Caco-2 (cell line): ENCODE results near the gene SDCBP2. TPM values are rescaled to one million over a fixed set of nuclear protein-coding genes. Genes with fewer than 3 reads are reported as not detected.

Source experiments
- BruUV-seq: library from RNA; stranded (reverse); fragments of 400-500 nt; replicated peaks from 2 replicates; lab custom pipeline; 2021; lab: Mats Ljungman, UMichigan
- CTCF ChIA-PET: fragments of 300-600 bp; sonication (Branson Sonifier 250); formaldehyde crosslinking; loops from one replicate; lab custom pipeline; 2022; ENCODE audit warnings: antibody characterized with exemption; lab: Charles Lee
- POLR2A ChIA-PET: fragments of 300-600 bp; sonication (Branson Sonifier 250); formaldehyde crosslinking; loops from one replicate; lab custom pipeline; 2022; ENCODE audit warnings: antibody characterized with exemption; lab: Charles Lee
- DNase-seq, 2 experiments: peaks; one replicate each; pipeline versions ENCODE4 v3.0.0 to v3.0.0-alpha.2; 2020 to 2022
- H3K27me3 ChIP-seq: replicated peaks from 2 replicates; pipeline ENCODE4 v1.6.0; 2011; ENCODE audit warnings: low read length; ENCODE audit not compliant: control insufficient read depth, insufficient read depth
- H3K36me3 ChIP-seq: 2 replicates; pipeline ENCODE4 v1.5.1; 2011; ENCODE audit warnings: low read length; ENCODE audit not compliant: control insufficient read depth, insufficient read depth
- H3K4me1 ChIP-seq: fragments of 250-450 bp; sonication (Bioruptor Pico); 2 replicates; pipeline ENCODE4 v1.5.1; 2020; ENCODE audit warnings: mild to moderate bottlenecking
- H3K4me3 ChIP-seq: 2 replicates; pipeline ENCODE4 v1.5.1; 2011; ENCODE audit warnings: low read depth, mild to moderate bottlenecking, control low read depth, low read length
- H3K9me3 ChIP-seq: fragments of 250-450 bp; sonication (Bioruptor Pico); 2 replicates; pipeline ENCODE4 v1.5.1; 2020; ENCODE audit warnings: mild to moderate bottlenecking, moderate library complexity
- H3K27ac Mint-ChIP-seq: one replicate; pipeline ENCODE4 v1.8.0; 2022; ENCODE audit warnings: mixed read lengths; ENCODE audit not compliant: unreplicated experiment
- H3K27me3 Mint-ChIP-seq: one replicate; pipeline ENCODE4 v1.8.0; 2022; ENCODE audit warnings: mixed read lengths; ENCODE audit not compliant: insufficient read depth, unreplicated experiment
- H3K36me3 Mint-ChIP-seq: one replicate; pipeline ENCODE4 v1.8.0; 2022; ENCODE audit warnings: mild to moderate bottlenecking, mixed read lengths; ENCODE audit not compliant: insufficient read depth, unreplicated experiment
- H3K4me1 Mint-ChIP-seq: one replicate; pipeline ENCODE4 v1.8.0; 2022; ENCODE audit warnings: low read depth, mixed read lengths; ENCODE audit not compliant: unreplicated experiment
- H3K4me3 Mint-ChIP-seq: one replicate; pipeline ENCODE4 v1.8.0; 2022; ENCODE audit warnings: mild to moderate bottlenecking, moderate library complexity, mixed read lengths; ENCODE audit not compliant: unreplicated experiment
- H3K9me3 Mint-ChIP-seq: one replicate; pipeline ENCODE4 v1.8.0; 2022; ENCODE audit warnings: mixed read lengths; ENCODE audit not compliant: unreplicated experiment
- CTCF ChIP-seq, 2 experiments: fragments of 200-600 bp in 1 of 2; IDR thresholded peaks; 1 replicate in 1 of 2; 2 replicates in 1 of 2; pipeline versions ENCODE4 v1.5.1 to v1.8.0; 2011 to 2022; ENCODE audit warnings: antibody characterized with exemption in 1 of 2, control low read depth in 1 of 2, inconsistent platforms in 1 of 2, low read depth in 1 of 2, low read length in 1 of 2, mild to moderate bottlenecking in 1 of 2, moderate library complexity in 1 of 2; ENCODE audit not compliant: insufficient read depth in 1 of 2, severe bottlenecking in 1 of 2, unreplicated experiment in 1 of 2
- intact Hi-C: fragments of 100-400 bp; cut with micrococcal nuclease; formaldehyde crosslinking; loops from one replicate; pipeline ENCODE4 v1.10.0; 2022; ENCODE audit not compliant: unreplicated experiment
- total RNA-seq: library from RNA; stranded (reverse); gene quantifications from 2 replicates; pipeline ENCODE4 v1.2.3, GENCODE V29; 2022

Gene SDCBP2
- total RNA-seq, 1 experiment from 2014 or later = 2.0 TPM

GRCh38 chr20:1325173-1326030 is 3.5 kb downstream of the SDCBP2 start:
- DNase-seq = peak; percentile 97
- Mint-ChIP-seq H3K27me3 (peaks cover 2% of the 10 kb centered on the region), H3K9me3 (no peaks in the 10 kb centered on the region), H3K27ac (no peak overlapping the region), H3K4me1 (peaks cover 13% of the 10 kb centered on the region), H3K4me3 (no peak overlapping the region), H3K36me3 (peaks cover 12% of the 10 kb centered on the region)
- H3K9me3 ChIP-seq = no peaks in the 10 kb centered on the region
- peaks cover 31% of the 10 kb centered on the region for H3K4me1 ChIP-seq
- peak overlapping the region; percentile 72 for H3K4me3 ChIP-seq
- H3K27me3 ChIP-seq = no peaks in the 10 kb centered on the region
- H3K36me3 ChIP-seq = no peaks in the 10 kb centered on the region
- TF ChIP-seq CTCF (IDR thresholded peaks at IDR 0.05; ENCODE audit: insufficient read depth in 1 of 2, low read depth in 1 of 2, low read length in 1 of 2, severe bottlenecking in 1 of 2, unreplicated experiment in 1 of 2) = no peak
- BruUV-seq = TSS peak; percentile 90
- intact Hi-C loops = loop anchor here (1.0 to 5.0 kb wide), 2 partner anchors 67 to 145 kb away; partner anchors contain the start of gene FKBP1A
- POLR2A ChIA-PET = interaction anchor here (0.5 to 1.5 kb wide), 14 partner anchors 9 to 178 kb away, joined by 3 to 8 read pairs (median 4); partner anchors contain the start of genes FKBP1A, RAD21L1 and SNPH
- CTCF ChIA-PET = interaction anchor here (1.0 to 1.5 kb wide), 4 partner anchors 9 to 178 kb away, joined by 3 to 4 read pairs (median 3); no protein-coding TSS in a partner anchor

GRCh38 chr20:1324598-1325172 is 4.3 kb downstream of the SDCBP2 start:
- POLR2A ChIA-PET = interaction anchor here (1.3 to 1.5 kb wide), 2 partner anchors 59 to 75 kb away, joined by 7 to 8 read pairs; no protein-coding TSS in a partner anchor

More at GRCh38 chr20:1324598-1325172, 4.3 kb downstream of the SDCBP2 start:
- H3K27me3 ChIP-seq = no peaks in the 10 kb centered on the region
- peaks cover 9% of the 10 kb centered on the region for H3K36me3 Mint-ChIP-seq
- peaks cover 31% of the 10 kb centered on the region for H3K4me1 ChIP-seq
- BruUV-seq = no TSS peak
- CTCF ChIA-PET = interaction anchor here (1.1 to 1.5 kb wide), 2 partner anchors 59 to 74 kb away, joined by 3 to 4 read pairs; no protein-coding TSS in a partner anchor
- H3K9me3 Mint-ChIP-seq = no peaks in the 10 kb centered on the region
- DNase-seq = peak in 1 of 2 experiments; percentile 21
- H3K27me3 Mint-ChIP-seq = peaks cover 2% of the 10 kb centered on the region
- peak overlapping the region; percentile 72 for H3K4me3 ChIP-seq
- TF ChIP-seq CTCF (IDR thresholded peaks at IDR 0.05; ENCODE audit: insufficient read depth in 1 of 2, low read depth in 1 of 2, low read length in 1 of 2, severe bottlenecking in 1 of 2, unreplicated experiment in 1 of 2) = no peak
- H3K36me3 ChIP-seq = no peaks in the 10 kb centered on the region
- no peak overlapping the region for H3K4me3 Mint-ChIP-seq
- no peak overlapping the region for H3K27ac Mint-ChIP-seq
- peaks cover 13% of the 10 kb centered on the region for H3K4me1 Mint-ChIP-seq
- intact Hi-C loops = loop anchor here (1.0 to 5.0 kb wide), 2 partner anchors 68 to 146 kb away; partner anchors contain the start of gene FKBP1A
- no peaks in the 10 kb centered on the region for H3K9me3 ChIP-seq
